GM23338 (cell line): Measurements from ENCODE around the gene STIM1. TPM values are rescaled to one million over a fixed set of nuclear protein-coding genes. Genes with fewer than 3 reads are reported as not detected.

Experiments
- ATAC-seq: fragments of 200-7000 bp; cut with Tn5 transposase; 3 replicates; pipeline ENCODE4 v1.9.1; 2020
- DNase-seq: peaks from one replicate; pipeline ENCODE4 v3.0.0-alpha.2; 2015; ENCODE audit warnings: low spot score
- H2AFZ ChIP-seq: fragments of 200-600 bp; sonication (generic); 2 replicates; pipeline ENCODE4 v1.8.0; 2016; ENCODE audit warnings: antibody characterized with exemption, mild to moderate bottlenecking, moderate library complexity
- H3F3A ChIP-seq: fragments of 200-600 bp; sonication (generic); replicated peaks from 2 replicates; pipeline ENCODE4 v1.8.0; 2017; ENCODE audit warnings: antibody characterized with exemption, mixed run types, low read depth
- H3K27ac ChIP-seq: fragments of 200-600 bp; sonication (generic); 2 replicates; pipeline ENCODE4 v1.6.1; 2016; ENCODE audit warnings: low read depth
- H3K27me3 ChIP-seq: fragments of 200-600 bp; sonication (generic); 2 replicates; pipeline ENCODE4 v1.8.0; 2016; ENCODE audit warnings: mild to moderate bottlenecking, mixed run types, moderate library complexity; ENCODE audit not compliant: insufficient read depth
- H3K36me3 ChIP-seq: fragments of 200-600 bp; sonication (generic); 2 replicates; pipeline ENCODE4 v1.8.0; 2016; ENCODE audit warnings: mild to moderate bottlenecking; ENCODE audit not compliant: insufficient read depth
- H3K4me1 ChIP-seq: fragments of 200-600 bp; sonication (generic); 2 replicates; pipeline ENCODE4 v1.8.0; 2016; ENCODE audit warnings: mild to moderate bottlenecking, moderate library complexity; ENCODE audit not compliant: insufficient read depth
- H3K4me2 ChIP-seq: fragments of 200-600 bp; sonication (generic); 2 replicates; pipeline ENCODE4 v1.7.1; 2017; ENCODE audit warnings: mixed run types
- H3K4me3 ChIP-seq: fragments of 200-600 bp; sonication (generic); 2 replicates; pipeline ENCODE4 v1.6.1; 2016; ENCODE audit warnings: mixed run types
- H3K79me2 ChIP-seq: fragments of 200-600 bp; sonication (generic); replicated peaks from 2 replicates; pipeline ENCODE4 v1.8.0; 2017; ENCODE audit warnings: mild to moderate bottlenecking; ENCODE audit not compliant: insufficient read depth
- H3K9me2 ChIP-seq: fragments of 200-600 bp; sonication (generic); 2 replicates; pipeline ENCODE4 v1.8.0; 2017; ENCODE audit not compliant: insufficient read depth
- H4K20me1 ChIP-seq: fragments of 200-600 bp; sonication (generic); replicated peaks from 2 replicates; pipeline ENCODE4 v1.8.0; 2017; ENCODE audit warnings: mild to moderate bottlenecking; ENCODE audit not compliant: insufficient read depth
- H3K27ac Mint-ChIP-seq: 2 replicates; pipeline ENCODE4 v1.8.0; 2020; ENCODE audit warnings: inconsistent platforms, mild to moderate bottlenecking, moderate library complexity, mixed read lengths
- H3K27me3 Mint-ChIP-seq: 3 replicates; pipeline ENCODE4 v1.8.0; 2022; ENCODE audit warnings: low read depth, mild to moderate bottlenecking, moderate library complexity, mixed read lengths, inconsistent platforms; ENCODE audit not compliant: insufficient read depth, poor library complexity
- H3K36me3 Mint-ChIP-seq: 3 replicates; pipeline ENCODE4 v1.8.0; 2021; ENCODE audit warnings: low read depth, mild to moderate bottlenecking, inconsistent platforms, moderate library complexity, mixed read lengths
- H3K4me1 Mint-ChIP-seq: 3 replicates; pipeline ENCODE4 v1.8.0; 2020; ENCODE audit warnings: mild to moderate bottlenecking, inconsistent platforms, mixed read lengths
- H3K4me3 Mint-ChIP-seq: 3 replicates; pipeline ENCODE4 v1.8.0; 2021; ENCODE audit warnings: moderate library complexity, mild to moderate bottlenecking, inconsistent platforms, mixed read lengths
- H3K9me3 Mint-ChIP-seq: 3 replicates; pipeline ENCODE4 v1.8.0; 2020; ENCODE audit warnings: moderate library complexity, mild to moderate bottlenecking, inconsistent platforms, mixed read lengths
- CTCF ChIP-seq, 2 experiments: fragments of 200-600 bp in 1 of 2; sonication (generic) in 1 of 2; conservative IDR thresholded peaks; 2 replicates each; pipeline versions ENCODE4 v1.5.1 to v1.6.1; 2016 to 2017; ENCODE audit warnings: antibody characterized with exemption in 2 of 2, low read depth in 2 of 2, mild to moderate bottlenecking in 2 of 2, moderate library complexity in 1 of 2
- EZH2 ChIP-seq: fragments of 200-600 bp; sonication (generic); IDR thresholded peaks from one replicate; pipeline ENCODE4 v1.8.0; 2017; ENCODE audit warnings: antibody characterized with exemption, mild to moderate bottlenecking, low read depth; ENCODE audit not compliant: unreplicated experiment
- EZH2phosphoT487 ChIP-seq: fragments of 200-600 bp; sonication (generic); IDR thresholded peaks from one replicate; pipeline ENCODE4 v1.8.1; 2018; ENCODE audit warnings: antibody characterized with exemption; ENCODE audit not compliant: unreplicated experiment
- JUNB ChIP-seq: IDR thresholded peaks from one replicate; pipeline ENCODE4 v1.6.1; 2016; ENCODE audit warnings: antibody characterized with exemption; ENCODE audit not compliant: unreplicated experiment
- NANOG ChIP-seq: IDR thresholded peaks from 2 replicates; pipeline ENCODE4 v1.6.1; 2016; ENCODE audit warnings: antibody characterized with exemption, borderline replicate concordance
- POLR2AphosphoS5 ChIP-seq: IDR thresholded peaks from 2 replicates; pipeline ENCODE4 v1.6.1; 2016; ENCODE audit warnings: antibody characterized with exemption, low read depth
- REST ChIP-seq: IDR thresholded peaks from one replicate; pipeline ENCODE4 v1.6.1; 2018; ENCODE audit warnings: antibody characterized with exemption; ENCODE audit not compliant: unreplicated experiment
- STAT1 ChIP-seq: IDR thresholded peaks from one replicate; pipeline ENCODE4 v1.6.1; 2016; ENCODE audit warnings: antibody characterized with exemption; ENCODE audit not compliant: unreplicated experiment
- ZNF114 ChIP-seq: fragments of 250-450 bp; sonication (Bioruptor Pico); IDR thresholded peaks from 2 replicates; pipeline ENCODE4 v1.5.0; 2020; ENCODE audit warnings: mild to moderate bottlenecking, moderate library complexity
- ZNF331 ChIP-seq: fragments of 250-450 bp; sonication (Bioruptor Pico); IDR thresholded peaks from 2 replicates; pipeline ENCODE4 v1.5.0; 2020; ENCODE audit warnings: low read depth, mild to moderate bottlenecking, moderate library complexity
- ZNF462 ChIP-seq: fragments of 250-450 bp; sonication (Bioruptor Pico); IDR thresholded peaks from 2 replicates; pipeline ENCODE4 v1.5.0; 2020; ENCODE audit warnings: mild to moderate bottlenecking, moderate library complexity
- polyA plus RNA-seq: library from polyadenylated mRNA; unstranded; fragments of >200 nt; fragmentation: Nextera tagmentation; extraction: Ambion mirVana; gene quantifications from 2 replicates; pipeline ENCODE4 v1.2.1, GENCODE V29; 2016
- total RNA-seq: library from RNA; depleted of rRNA; stranded (reverse); fragments of >200 nt; shearing (Covaris generic); gene quantifications from 2 replicates; pipeline ENCODE4 v1.2.3, GENCODE V29; 2014

The STIM1 gene
- total and polyA plus RNA-seq, 2 experiments from 2014 or later, result 3.5 to 14.0 TPM

- TF ChIP-seq NANOG, result no peak
- TF ChIP-seq EZH2phosphoT487, result no peak
- no peak for TF ChIP-seq CTCF (conservative IDR thresholded peaks at IDR 0.05; ENCODE audit: low read depth in 2 of 2)
- no peak for TF ChIP-seq EZH2
- no peak for TF ChIP-seq STAT1
- no peak for TF ChIP-seq POLR2AphosphoS5
Measured at GRCh38 chr11:4076774-4077173, 221.3 kb downstream of the STIM1 start (continued).

GRCh38 chr11:4083198-4083597 lies 227.7 kb downstream of the STIM1 start:
- Histone ChIP-seq H3K4me3 (no peak overlapping the region), H3K27ac (no peak overlapping the region), H3F3A (no peaks in the 10 kb centered on the region), H3K27me3 (no peaks in the 10 kb centered on the region), H3K4me1 (peaks cover 6% of the 10 kb centered on the region; the same call in 1 of the 2 replicates), H4K20me1 (no peaks in the 10 kb centered on the region), H3K9me2 (no peaks in the 10 kb centered on the region), H3K79me2 (no peaks in the 10 kb centered on the region), H2AFZ (no peak overlapping the region), H3K36me3 (no peaks in the 10 kb centered on the region), H3K4me2 (no peak overlapping the region)
- no peak for ATAC-seq
- H3K4me1 Mint-ChIP-seq, result peaks cover 12% of the 10 kb centered on the region
- DNase-seq, result no peak
- H3K4me3 Mint-ChIP-seq, result no peak overlapping the region
- no peaks in the 10 kb centered on the region; the same call in 2 of the 3 replicates for H3K36me3 Mint-ChIP-seq
- no peaks in the 10 kb centered on the region; the same call in 2 of the 3 replicates for H3K9me3 Mint-ChIP-seq
- peaks cover 5% of the 10 kb centered on the region for H3K27me3 Mint-ChIP-seq
- no peak overlapping the region for H3K27ac Mint-ChIP-seq
- TF ChIP-seq CTCF (conservative IDR thresholded peaks at IDR 0.05; ENCODE audit: low read depth in 2 of 2) (no peak), ZNF462 (CRISPR knock-in tag) (no peak), STAT1 (no peak), EZH2phosphoT487 (no peak), REST (no peak), JUNB (no peak), NANOG (no peak), EZH2 (no peak), ZNF331 (CRISPR knock-in tag) (no peak), ZNF114 (no peak), POLR2AphosphoS5 (no peak)
